Astrocyte of the spinal cord (primary cell): ENCODE data around the gene RNF150.
"Not testable (repeated sequence)": the region's sequence is repeated elsewhere in the genome, so short reads cannot be mapped to it uniquely, and the experiment has no call there.

Source experiments
- DNase-seq: peaks from one replicate; pipeline ENCODE4 v3.0.0; 2011; ENCODE audit warnings: low read depth, low spot score
- H3K4me3 ChIP-seq: 2 replicates; pipeline ENCODE4 v1.5.1; 2011; ENCODE audit warnings: low read depth, mild to moderate bottlenecking, low read length, moderate library complexity
- in situ Hi-C: cut with HindIII; loops from 2 replicates; pipeline ENCODE4 v1.10.0; 2017; ENCODE audit warnings: low sequenced_read_pairs
- TF ChIP-seq, protein P1 (sequence below): IDR thresholded peaks from 2 replicates; pipeline ENCODE4 v1.5.1; 2012; ENCODE audit warnings: low read depth, mild to moderate bottlenecking, low read length, inconsistent platforms

RNF150 gene

DNA sequence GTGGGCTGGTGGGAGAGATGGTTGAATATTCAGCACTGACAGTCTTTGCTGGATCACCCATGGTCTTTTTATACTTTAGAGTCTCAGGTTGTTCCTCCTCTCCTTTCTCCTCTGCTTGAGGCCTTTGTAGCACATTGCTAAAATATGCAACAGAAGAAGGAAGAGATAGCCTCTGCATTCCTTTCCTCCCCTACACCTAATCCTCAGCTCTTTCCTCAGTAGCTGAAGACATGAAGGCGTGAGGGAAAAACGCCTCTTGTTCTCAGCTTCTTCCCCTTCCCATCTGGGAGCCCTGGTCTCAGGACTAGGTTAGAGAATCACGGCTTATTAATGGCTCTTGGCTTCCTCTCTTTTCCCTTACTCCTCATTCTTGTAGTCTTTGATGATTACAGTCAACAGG, 76.8 kb downstream of the RNF150 start:
- TF ChIP-seq, protein P1, sequence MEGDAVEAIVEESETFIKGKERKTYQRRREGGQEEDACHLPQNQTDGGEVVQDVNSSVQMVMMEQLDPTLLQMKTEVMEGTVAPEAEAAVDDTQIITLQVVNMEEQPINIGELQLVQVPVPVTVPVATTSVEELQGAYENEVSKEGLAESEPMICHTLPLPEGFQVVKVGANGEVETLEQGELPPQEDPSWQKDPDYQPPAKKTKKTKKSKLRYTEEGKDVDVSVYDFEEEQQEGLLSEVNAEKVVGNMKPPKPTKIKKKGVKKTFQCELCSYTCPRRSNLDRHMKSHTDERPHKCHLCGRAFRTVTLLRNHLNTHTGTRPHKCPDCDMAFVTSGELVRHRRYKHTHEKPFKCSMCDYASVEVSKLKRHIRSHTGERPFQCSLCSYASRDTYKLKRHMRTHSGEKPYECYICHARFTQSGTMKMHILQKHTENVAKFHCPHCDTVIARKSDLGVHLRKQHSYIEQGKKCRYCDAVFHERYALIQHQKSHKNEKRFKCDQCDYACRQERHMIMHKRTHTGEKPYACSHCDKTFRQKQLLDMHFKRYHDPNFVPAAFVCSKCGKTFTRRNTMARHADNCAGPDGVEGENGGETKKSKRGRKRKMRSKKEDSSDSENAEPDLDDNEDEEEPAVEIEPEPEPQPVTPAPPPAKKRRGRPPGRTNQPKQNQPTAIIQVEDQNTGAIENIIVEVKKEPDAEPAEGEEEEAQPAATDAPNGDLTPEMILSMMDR: no peak
- in situ Hi-C loops: no loop called here
- no peak for DNase-seq
- no peak overlapping the region for H3K4me3 ChIP-seq

DNA sequence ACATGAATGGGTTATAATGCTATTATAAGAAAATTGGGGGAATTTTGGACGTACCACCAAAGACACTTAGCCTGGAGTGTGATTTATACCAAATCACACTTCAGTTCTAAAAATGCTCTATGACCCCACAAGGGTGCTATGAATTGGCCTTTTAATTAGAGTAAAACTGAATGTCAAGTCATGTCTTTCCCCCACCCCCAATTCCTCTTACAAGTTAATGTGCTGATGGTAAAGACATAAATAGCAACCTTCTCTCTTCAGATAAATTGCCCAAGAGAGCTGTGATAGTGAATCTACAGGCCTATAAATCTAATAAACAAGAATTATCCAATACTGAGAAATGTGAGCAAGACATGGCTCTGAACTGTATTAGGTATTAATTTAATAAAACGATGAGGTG, 78.8 kb downstream of the RNF150 start:
- H3K4me3 ChIP-seq: no peak overlapping the region
- TF ChIP-seq, protein P1: no peak
- in situ Hi-C loops: no loop called here
- DNase-seq: no peak

DNA sequence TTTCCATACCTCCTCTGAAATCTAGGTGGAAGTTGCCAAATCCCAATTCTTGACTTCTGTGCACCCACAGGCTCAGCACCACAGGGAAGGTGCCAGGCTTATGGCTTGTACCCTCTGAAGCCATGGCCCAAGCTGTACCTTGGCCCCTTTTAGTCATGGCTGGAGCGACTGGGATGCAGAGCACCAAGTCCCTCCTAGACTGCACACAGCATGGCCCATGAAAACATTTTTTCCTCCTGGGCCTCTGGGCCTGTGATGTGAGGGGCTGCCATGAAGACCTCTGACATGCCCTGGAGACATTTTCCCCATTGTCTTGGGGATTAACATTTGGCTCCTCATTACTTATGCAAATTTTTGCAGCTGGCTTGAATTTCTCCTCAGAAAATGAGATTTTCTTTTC, 82.3 kb downstream of the RNF150 start:
- H3K4me3 ChIP-seq, DNase-seq, in situ Hi-C loops: not testable (repeated sequence)

DNA sequence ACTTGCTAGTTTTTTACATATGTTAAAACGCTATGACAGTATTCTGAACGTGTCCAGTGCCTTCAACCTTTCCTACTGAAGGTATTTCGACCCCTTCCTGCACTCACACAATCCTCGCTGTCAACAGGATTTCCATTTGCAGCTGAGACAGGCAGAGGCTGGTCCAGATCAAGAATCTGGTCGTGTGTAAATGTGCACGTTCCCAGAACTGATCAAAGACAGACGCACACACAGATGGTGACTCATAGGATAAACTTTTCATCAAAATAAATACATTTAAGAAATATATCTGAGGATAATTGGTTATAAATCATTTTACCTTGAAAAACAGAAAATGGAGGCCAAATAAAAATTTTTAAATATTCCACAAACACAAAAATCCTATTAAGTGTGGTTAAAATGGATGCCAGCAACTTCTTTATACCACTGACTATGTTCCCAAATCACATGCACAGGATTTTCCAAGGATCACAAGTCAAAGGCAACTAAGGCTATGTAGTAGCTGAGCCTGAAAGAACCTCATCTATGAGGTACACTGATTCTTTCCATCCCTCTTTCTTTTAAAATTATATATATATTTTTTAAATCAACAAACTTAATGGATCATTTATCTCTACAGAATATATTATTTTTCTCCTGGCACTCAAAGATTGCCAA, 85.9 kb downstream of the RNF150 start:
- TF ChIP-seq, protein P1: no peak
- in situ Hi-C loops: no loop called here
- H3K4me3 ChIP-seq: no peak overlapping the region
- peak; percentile 59 for DNase-seq

DNA sequence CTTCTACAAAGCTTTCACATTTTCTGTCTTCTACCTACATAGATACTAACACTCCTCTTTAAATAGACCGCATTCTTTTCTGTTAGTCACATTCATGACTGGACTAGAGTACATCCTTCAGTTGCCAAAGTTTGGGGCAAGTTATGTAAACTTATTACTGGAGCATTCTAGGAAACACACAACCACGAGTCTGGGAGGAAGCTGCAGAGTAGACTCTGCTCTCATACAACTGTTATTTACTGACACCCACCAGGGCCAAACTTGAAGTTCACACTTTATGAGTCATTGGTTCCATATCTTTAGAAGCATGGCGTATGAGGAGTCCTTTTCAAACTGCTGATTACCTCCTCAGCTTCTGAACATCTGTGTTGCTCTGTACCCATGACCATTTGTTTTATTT, 87.0 kb downstream of the RNF150 start:
- H3K4me3 ChIP-seq: no peak overlapping the region
- TF ChIP-seq, protein P1: no peak
- in situ Hi-C loops: no loop called here
- DNase-seq: peak; percentile 96

DNA sequence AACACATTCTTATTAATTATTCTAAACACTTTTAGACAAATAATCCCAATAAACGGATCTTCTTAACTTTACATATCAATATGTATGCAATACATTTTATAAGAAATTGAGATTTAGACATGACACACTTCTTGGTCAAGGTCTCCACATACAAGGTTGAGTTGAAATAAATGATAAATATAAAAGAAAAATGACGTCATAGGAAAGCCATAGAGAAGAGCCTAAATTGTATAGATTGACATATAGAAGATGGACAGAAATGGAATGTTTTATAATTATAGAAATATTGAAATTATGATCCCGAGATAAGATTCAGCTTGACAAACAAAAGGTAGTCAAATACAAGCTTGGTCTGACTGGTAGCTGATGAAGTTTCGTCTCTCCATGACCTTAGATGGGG, 87.4 kb downstream of the RNF150 start:
- in situ Hi-C loops: no loop called here
- H3K4me3 ChIP-seq: no peak overlapping the region
- no peak for DNase-seq
- TF ChIP-seq, protein P1: no peak

DNA sequence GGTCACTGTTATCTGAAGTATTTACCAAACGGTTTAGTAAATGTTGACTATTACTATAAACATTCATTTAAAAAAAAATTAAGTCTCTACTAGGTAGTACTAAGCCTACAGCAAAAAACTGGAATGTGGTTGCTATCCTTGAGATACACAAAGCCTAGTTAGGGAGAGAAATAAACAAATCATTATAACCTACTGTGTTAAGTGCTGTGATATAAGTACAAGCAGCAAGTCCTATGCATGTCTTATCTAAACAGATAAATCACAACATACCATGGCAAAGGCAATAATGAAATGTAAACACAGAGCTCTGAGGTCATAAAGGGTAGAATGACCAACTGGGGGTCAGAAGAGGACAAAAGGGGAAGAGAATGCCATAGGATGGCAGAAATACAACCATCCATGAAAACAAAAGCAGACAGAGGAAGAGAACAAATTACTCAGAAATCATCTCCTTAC, 92.2 kb downstream of the RNF150 start:
- no peak overlapping the region for H3K4me3 ChIP-seq
- TF ChIP-seq, protein P1: no peak
- in situ Hi-C loops: no loop called here
- no peak for DNase-seq
